ENCODE results near the gene MED16. TPM values are rescaled to one million over a fixed set of nuclear protein-coding genes. Genes with fewer than 3 reads are reported as not detected.

MED16 gene
- total and polyA plus RNA-seq, 2 of the 4 experiments (the other 2 are of a cell fraction), result 8.1 to 40.2 TPM

DNA sequence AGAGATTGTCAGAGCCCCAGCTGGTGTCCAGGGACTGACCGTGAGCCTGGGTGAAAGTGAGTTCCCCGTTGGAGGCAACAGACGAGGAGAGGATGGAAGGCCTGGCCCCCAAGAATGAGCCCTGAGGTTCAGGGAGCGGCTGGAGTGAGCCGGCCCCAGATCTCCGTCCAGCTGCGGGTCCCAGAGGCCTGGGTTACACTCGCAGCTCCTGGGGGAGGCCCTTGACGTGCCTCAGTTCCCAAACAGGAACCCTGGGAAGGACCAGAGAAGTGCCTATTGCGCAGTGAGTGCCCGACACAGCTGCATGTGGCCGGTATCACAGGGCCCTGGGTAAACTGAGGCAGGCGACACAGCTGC lies 42.0 kb downstream of the MED16 start:
- Histone ChIP-seq H3K4me3 (ENCODE audit: insufficient read depth, low read depth, low read length) (no peak overlapping the region), H4K8ac (ENCODE audit: low read depth in 2 of 2, low read length in 2 of 2) (peak overlapping the region; percentile 54 to 94; a peak in 3 of 4 replicates), H3K9ac (ENCODE audit: low read depth, low read length) (peak overlapping the region; percentile 32), H4K5ac (ENCODE audit: low read depth, low read length) (peak overlapping the region; percentile 21), H3K79me1 (ENCODE audit: low read depth in 1 of 2, low read length in 2 of 2) (no peaks in the 10 kb centered on the region), H3K9me1 (ENCODE audit: insufficient read depth, low read length) (no peaks in the 10 kb centered on the region), H3K9me3 (ENCODE audit: control insufficient read depth, insufficient read depth, low read length) (no peaks in the 10 kb centered on the region), H3K27me3 (ENCODE audit: control insufficient read depth, insufficient read depth, low read length) (peaks cover 4% of the 10 kb centered on the region; the same call in 1 of the 2 replicates), H2BK20ac (ENCODE audit: low read depth, low read length) (peak overlapping the region; percentile 22; the same call in 1 of the 2 replicates), H3K18ac (ENCODE audit: low read depth, low read length) (peak overlapping the region; percentile 26; the same call in 1 of the 2 replicates), H3K4ac (ENCODE audit: low read depth, low read length) (peak overlapping the region; percentile 24), H3K23ac (ENCODE audit: low read depth, low read length) (no peak overlapping the region), H2AK5ac (ENCODE audit: low read depth, low read length) (no peak overlapping the region; the same call in 1 of the 2 replicates), H3K27ac (ENCODE audit: insufficient read depth, low read length) (peak overlapping the region; percentile 90), H2AK9ac (replicated peaks; ENCODE audit: low read depth, low read length, poor library complexity) (peak overlapping the region; percentile 95), H3K36me3 (ENCODE audit: control insufficient read depth, insufficient read depth, low read length) (no peaks in the 10 kb centered on the region), H4K20me1 (ENCODE audit: insufficient read depth, low read length) (no peaks in the 10 kb centered on the region), H4K91ac (ENCODE audit: insufficient read depth, low read depth, low read length) (peak overlapping the region; percentile 90; the same call in 1 of the 2 replicates), H3K4me2 (ENCODE audit: low read depth, low read length) (peak overlapping the region; percentile 8; the same call in 1 of the 2 replicates), H3K56ac (ENCODE audit: extremely low read depth, insufficient read depth, low read length) (peak overlapping the region; percentile 47), H2BK120ac (ENCODE audit: low read depth, low read length) (peak overlapping the region; percentile 59), H2AFZ (replicated peaks; ENCODE audit: low read length, poor library complexity) (peak overlapping the region; percentile 89), H2BK5ac (ENCODE audit: low read depth, low read length, poor library complexity, severe bottlenecking) (peak overlapping the region; percentile 70), H2BK15ac (ENCODE audit: low read depth, low read length) (peak overlapping the region; percentile 50; the same call in 2 of the 3 replicates), H3K14ac (replicated peaks; ENCODE audit: low read depth, low read length) (no peak overlapping the region), H3K4me1 (ENCODE audit: control insufficient read depth, insufficient read depth, low read length) (peaks cover 6% of the 10 kb centered on the region)
- ATAC-seq (ENCODE audit: low read depth) (no peak), DNase-seq (no peak)
- no TSS peak for BruUV-seq (replicated peaks)
- intact Hi-C loops (cut with micrococcal nuclease) (loop anchor here (1.0 kb wide), 1 partner anchor 36 kb away; no protein-coding TSS in a partner anchor), in situ Hi-C loops (cut with MboI; ENCODE audit: low sequenced_read_pairs) (no loop called here), dilution Hi-C loops (cut with HindIII; ENCODE audit: low sequenced_read_pairs, unreplicated experiment) (no loop called here)
- no peak for TF ChIP-seq NFE2L2 (IDR thresholded peaks at IDR 0.05; ENCODE audit: low read depth, low read length)
- no peak for TF ChIP-seq CEBPB (IDR thresholded peaks at IDR 0.05; ENCODE audit: low read depth, low read length)
- TF ChIP-seq, protein P1, sequence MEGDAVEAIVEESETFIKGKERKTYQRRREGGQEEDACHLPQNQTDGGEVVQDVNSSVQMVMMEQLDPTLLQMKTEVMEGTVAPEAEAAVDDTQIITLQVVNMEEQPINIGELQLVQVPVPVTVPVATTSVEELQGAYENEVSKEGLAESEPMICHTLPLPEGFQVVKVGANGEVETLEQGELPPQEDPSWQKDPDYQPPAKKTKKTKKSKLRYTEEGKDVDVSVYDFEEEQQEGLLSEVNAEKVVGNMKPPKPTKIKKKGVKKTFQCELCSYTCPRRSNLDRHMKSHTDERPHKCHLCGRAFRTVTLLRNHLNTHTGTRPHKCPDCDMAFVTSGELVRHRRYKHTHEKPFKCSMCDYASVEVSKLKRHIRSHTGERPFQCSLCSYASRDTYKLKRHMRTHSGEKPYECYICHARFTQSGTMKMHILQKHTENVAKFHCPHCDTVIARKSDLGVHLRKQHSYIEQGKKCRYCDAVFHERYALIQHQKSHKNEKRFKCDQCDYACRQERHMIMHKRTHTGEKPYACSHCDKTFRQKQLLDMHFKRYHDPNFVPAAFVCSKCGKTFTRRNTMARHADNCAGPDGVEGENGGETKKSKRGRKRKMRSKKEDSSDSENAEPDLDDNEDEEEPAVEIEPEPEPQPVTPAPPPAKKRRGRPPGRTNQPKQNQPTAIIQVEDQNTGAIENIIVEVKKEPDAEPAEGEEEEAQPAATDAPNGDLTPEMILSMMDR (conservative IDR thresholded peaks at IDR 0.05; ENCODE audit: low read depth, low read length), result no peak
- no peak for TF ChIP-seq RFX5 (IDR thresholded peaks at IDR 0.05; ENCODE audit: low read depth, low read length)
- TF ChIP-seq MAFK (IDR thresholded peaks at IDR 0.05; ENCODE audit: low read depth, low read length), result no peak
- no peak for TF ChIP-seq BHLHE40 (IDR thresholded peaks at IDR 0.05; ENCODE audit: low read depth, low read length)
- TF ChIP-seq RCOR1 (IDR thresholded peaks at IDR 0.05; ENCODE audit: insufficient replicate concordance, low read length), result no peak
- TF ChIP-seq SMC3 (IDR thresholded peaks at IDR 0.05; ENCODE audit: low read depth, low read length), result no peak
- no peak for TF ChIP-seq MXI1 (IDR thresholded peaks at IDR 0.05; ENCODE audit: borderline replicate concordance, low read depth, low read length)
- TF ChIP-seq MAZ (IDR thresholded peaks at IDR 0.05; ENCODE audit: borderline replicate concordance, low read depth, low read length), result no peak
- TF ChIP-seq, protein P2, sequence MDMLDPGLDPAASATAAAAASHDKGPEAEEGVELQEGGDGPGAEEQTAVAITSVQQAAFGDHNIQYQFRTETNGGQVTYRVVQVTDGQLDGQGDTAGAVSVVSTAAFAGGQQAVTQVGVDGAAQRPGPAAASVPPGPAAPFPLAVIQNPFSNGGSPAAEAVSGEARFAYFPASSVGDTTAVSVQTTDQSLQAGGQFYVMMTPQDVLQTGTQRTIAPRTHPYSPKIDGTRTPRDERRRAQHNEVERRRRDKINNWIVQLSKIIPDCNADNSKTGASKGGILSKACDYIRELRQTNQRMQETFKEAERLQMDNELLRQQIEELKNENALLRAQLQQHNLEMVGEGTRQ (IDR thresholded peaks at IDR 0.05; ENCODE audit: low read depth, low read length), result no peak
- TF ChIP-seq RAD21 (IDR thresholded peaks at IDR 0.05; ENCODE audit: low read length), result no peak
- TF ChIP-seq, protein P3, sequence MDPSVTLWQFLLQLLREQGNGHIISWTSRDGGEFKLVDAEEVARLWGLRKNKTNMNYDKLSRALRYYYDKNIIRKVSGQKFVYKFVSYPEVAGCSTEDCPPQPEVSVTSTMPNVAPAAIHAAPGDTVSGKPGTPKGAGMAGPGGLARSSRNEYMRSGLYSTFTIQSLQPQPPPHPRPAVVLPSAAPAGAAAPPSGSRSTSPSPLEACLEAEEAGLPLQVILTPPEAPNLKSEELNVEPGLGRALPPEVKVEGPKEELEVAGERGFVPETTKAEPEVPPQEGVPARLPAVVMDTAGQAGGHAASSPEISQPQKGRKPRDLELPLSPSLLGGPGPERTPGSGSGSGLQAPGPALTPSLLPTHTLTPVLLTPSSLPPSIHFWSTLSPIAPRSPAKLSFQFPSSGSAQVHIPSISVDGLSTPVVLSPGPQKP (IDR thresholded peaks at IDR 0.05; ENCODE audit: borderline replicate concordance, low read depth, low read length), result no peak
- POLR2A ChIA-PET (ENCODE audit: unreplicated experiment), result no interaction called here
- 17% methylated on average over 4 of the region's 13 CpGs; no CpG with 5 or more reads in 1 of the 2 experiments for WGBS, 2 experiments (ENCODE audit: extremely low coverage in 2 of 2, insufficient read length in 1 of 2)
- CTCF ChIA-PET, result no interaction called here

All from IMR-90 (cell line).